G401 (cell line): ENCODE measurements around the gene C15orf39. TPM values are rescaled to one million over a fixed set of nuclear protein-coding genes. Genes with fewer than 3 reads are reported as not detected.
"Not testable (repeated sequence)": the region's sequence is repeated elsewhere in the genome, so short reads cannot be mapped to it uniquely, and the experiment has no call there.

Experiments
- DNase-seq: peaks from one replicate; pipeline ENCODE4 v3.0.0-alpha.2; 2015; ENCODE audit warnings: low spot score
- in situ Hi-C: cut with HindIII; loops from 2 replicates; pipeline ENCODE4 v1.10.0; 2016; ENCODE audit warnings: low sequenced_read_pairs, mixed read lengths
- total RNA-seq: library from RNA; depleted of rRNA; stranded (reverse); fragments of >200 nt; shearing (Covaris generic); gene quantifications from 2 replicates; pipeline ENCODE4 v1.2.3, GENCODE V29; 2014; rRNA removed

Gene C15orf39
- total RNA-seq, 1 experiment from 2014 or later = 11.3 TPM

DNA sequence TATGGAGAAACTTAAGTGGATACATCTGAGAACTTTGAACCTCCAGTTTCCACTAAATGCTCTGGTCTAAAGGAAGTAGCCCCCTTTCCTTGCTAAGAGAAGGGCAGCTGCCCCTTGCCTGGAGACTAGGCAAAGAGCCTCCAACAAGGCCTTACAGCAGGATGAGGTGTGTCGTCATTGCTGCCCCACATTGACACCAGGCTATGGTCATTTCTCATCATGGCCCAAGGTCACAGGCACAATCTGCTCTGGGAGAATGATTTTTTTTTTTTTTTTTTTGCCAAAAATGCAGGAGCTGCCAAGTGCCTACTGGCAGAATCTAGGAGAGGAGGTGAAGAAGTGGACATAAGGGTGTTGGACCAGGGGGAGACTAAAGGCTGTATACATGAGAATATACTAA lies 44.1 kb downstream of the C15orf39 start:
- in situ Hi-C loops, DNase-seq: not testable (repeated sequence)

GRCh38 chr15:75248991-75249390 lies 47.3 kb downstream of the C15orf39 start:
- in situ Hi-C loops, DNase-seq: not testable (repeated sequence)

GRCh38 chr15:75249726-75250125 lies 48.0 kb downstream of the C15orf39 start:
- DNase-seq = no peak
- in situ Hi-C loops = no loop called here

DNA sequence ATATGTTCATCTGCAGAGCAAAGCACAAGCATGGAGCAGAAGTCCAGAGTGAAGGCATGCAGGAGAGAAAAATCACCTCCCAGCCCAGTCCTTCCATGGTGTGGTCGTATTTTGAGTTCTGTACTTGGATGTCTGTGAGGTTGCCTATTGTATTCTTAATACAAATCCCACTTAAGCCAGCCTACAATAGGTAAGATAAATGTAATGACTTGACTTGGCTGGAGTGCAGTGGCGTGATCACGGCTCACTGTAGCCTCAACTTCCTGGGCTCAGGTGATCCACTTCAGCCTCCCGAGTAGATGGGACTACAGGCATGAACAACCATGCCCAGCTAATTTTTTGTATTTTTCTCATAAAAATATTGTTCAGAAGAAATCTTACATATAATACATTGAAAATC lies 49.7 kb downstream of the C15orf39 start:
- in situ Hi-C loops = not testable (repeated sequence)

GRCh38 chr15:75252285-75252684 lies 50.6 kb downstream of the C15orf39 start:
- in situ Hi-C loops, DNase-seq: not testable (repeated sequence)

More for the DNA sequence above, 49.7 kb downstream of the C15orf39 start:
- not testable (repeated sequence) for DNase-seq

- in situ Hi-C loops = not testable (repeated sequence)
Measured at GRCh38 chr15:75258034-75258433, 56.4 kb downstream of the C15orf39 start, which contains the start of gene GOLGA6C. Gene GOLGA6C, plus strand, starts transcription at chr15:75258334. Its CDS starts 265 bp downstream, at chr15:75258599.

GRCh38 chr15:75258620-75259343 lies 57.1 kb downstream of the C15orf39 start:
- in situ Hi-C loops, DNase-seq: not testable (repeated sequence)

More at GRCh38 chr15:75258034-75258433, 56.4 kb downstream of the C15orf39 start, which contains the start of gene GOLGA6C:
- not testable (repeated sequence) for DNase-seq

GRCh38 chr15:75259873-75260272 lies 58.2 kb downstream of the C15orf39 start:
- DNase-seq, in situ Hi-C loops: not testable (repeated sequence)

Other genes starting within 250 kb of the C15orf39 start
- 28.8 and 31.8 TPM in 2 replicates for gene RPP25, start 245.1 kb upstream of the C15orf39 start, total RNA-seq
- gene SCAMP5, start 206.3 kb upstream of the C15orf39 start, total RNA-seq = 7.7 and 15.0 TPM in 2 replicates
- gene PPCDC, start 178.3 kb upstream of the C15orf39 start, total RNA-seq = 17.1 and 26.2 TPM in 2 replicates
- gene GOLGA6C, start 56.5 kb downstream of the C15orf39 start, total RNA-seq = not detected in 2 replicates
- gene GOLGA6D, start 81.0 kb downstream of the C15orf39 start, total RNA-seq = not detected in 2 replicates
- 199 and 243 TPM in 2 replicates for gene COMMD4, start 134.2 kb downstream of the C15orf39 start, total RNA-seq
- gene NEIL1, start 145.2 kb downstream of the C15orf39 start, total RNA-seq = 2.3 and 9.1 TPM in 2 replicates
- 59.1 and 69.2 TPM in 2 replicates for gene MAN2C1, start 166.7 kb downstream of the C15orf39 start, total RNA-seq
- 23.3 and 44.2 TPM in 2 replicates for gene SIN3A, start 249.8 kb downstream of the C15orf39 start, total RNA-seq